Measurements from ENCODE around the gene SAMD4B.
A peak's percentile ranks its signal among the peaks of the same experiment; 100 is the strongest.

The SAMD4B gene

DNA sequence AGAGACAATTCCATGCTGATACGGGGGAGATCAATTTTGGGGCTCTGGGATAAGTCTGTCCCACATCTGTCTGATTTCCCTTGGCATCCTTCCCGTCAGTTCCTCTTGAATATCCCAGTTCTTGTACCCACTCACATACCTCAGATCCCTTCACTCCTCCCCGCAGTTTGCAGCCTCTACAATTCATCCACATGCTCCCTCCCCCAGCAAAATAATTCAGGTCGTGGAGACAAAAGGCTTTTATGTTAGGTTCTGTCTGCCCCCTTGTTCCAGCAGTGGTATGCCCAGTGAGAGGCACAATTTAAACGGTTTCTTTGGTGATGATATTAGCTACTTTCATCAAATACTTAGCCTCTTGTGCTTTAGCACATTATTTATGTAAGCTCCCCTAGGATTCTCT is 83.9 kb downstream of the SAMD4B start:
- no peak for DNase-seq (ENCODE audit: low read depth)
- H3K4me3 ChIP-seq (ENCODE audit: control insufficient read depth, low read depth, low read length): no peak overlapping the region
- no peak for TF ChIP-seq CTCF (IDR thresholded peaks at IDR 0.05; ENCODE audit: control insufficient read depth, insufficient read depth, low read depth, low read length, missing control alignments)

DNA sequence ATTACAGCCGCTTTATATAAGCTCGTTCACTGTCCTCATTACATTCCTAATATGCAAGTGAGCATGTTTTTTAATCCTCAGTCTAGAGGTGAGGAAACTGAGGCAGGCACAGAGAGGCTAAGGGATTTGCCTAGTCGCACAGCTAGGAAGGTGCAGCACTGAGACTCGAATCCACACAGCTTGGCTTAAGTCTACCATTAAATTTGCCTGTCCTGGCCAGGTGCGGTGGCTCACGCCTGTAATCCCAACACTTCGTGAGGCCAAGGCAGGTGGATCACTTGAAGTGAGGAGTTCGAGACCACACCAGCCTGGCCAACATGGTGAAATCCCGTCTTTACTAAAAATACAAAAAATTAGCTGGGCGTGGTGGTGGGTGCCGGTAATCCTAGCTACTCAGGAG is 85.5 kb downstream of the SAMD4B start:
- H3K4me3 ChIP-seq (ENCODE audit: control insufficient read depth, low read depth, low read length): no peak overlapping the region
- TF ChIP-seq CTCF (IDR thresholded peaks at IDR 0.05; ENCODE audit: control insufficient read depth, insufficient read depth, low read depth, low read length, missing control alignments): no peak
- DNase-seq (ENCODE audit: low read depth): no peak

- DNase-seq (ENCODE audit: low read depth): peak; percentile 62
- no peak overlapping the region for H3K4me3 ChIP-seq (ENCODE audit: control insufficient read depth, low read depth, low read length)
- no peak for TF ChIP-seq CTCF (IDR thresholded peaks at IDR 0.05; ENCODE audit: control insufficient read depth, insufficient read depth, low read depth, low read length, missing control alignments)
Observed at GRCh38 chr19:39428283-39429112, 86.3 kb downstream of the SAMD4B start.

DNA sequence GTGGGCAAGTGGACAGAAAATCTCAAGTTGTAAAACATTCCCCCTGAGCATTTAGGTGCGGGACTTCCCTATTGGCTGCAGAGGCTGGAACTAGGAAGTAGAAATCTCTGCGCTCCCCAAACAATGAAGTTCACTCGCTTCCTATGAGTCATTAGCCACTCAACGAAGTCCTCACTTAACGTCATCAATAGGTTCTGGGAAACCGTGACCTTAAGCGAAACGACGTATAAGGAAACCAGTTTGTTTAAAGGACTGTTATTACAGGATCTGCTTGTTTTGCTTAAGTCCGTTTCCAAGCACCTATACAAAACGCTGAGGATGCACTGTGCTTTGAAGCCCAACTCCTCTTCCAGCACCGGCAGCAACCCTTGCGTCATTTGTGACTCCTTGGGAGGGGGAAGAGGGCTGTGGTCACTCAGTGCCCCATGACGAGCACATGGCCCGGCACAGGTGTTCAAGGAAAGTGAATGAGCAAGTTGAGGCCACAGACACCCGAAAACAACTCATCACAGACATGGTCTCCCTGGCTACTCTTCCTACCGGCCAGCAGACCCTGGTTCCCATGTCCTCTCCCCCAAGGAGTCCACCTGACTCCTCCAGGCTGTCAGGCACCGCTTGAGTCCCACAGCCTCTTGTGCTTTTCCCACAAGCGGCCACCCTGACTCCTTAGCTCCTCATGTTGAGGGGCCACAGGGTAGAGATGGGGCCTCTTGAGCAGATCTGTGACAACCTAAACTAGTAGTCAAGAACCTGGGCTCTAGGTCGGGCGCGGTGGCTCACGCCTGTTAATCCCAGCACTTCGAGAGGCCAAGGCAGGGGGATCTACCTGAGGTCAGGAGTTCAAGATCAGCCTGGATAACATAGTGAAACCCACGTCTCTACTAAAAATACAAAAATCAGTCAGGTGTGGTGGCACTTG is 88.7 kb downstream of the SAMD4B start:
- no peak for DNase-seq (ENCODE audit: low read depth)
- H3K4me3 ChIP-seq (ENCODE audit: control insufficient read depth, low read depth, low read length): no peak overlapping the region
- no peak for TF ChIP-seq CTCF (IDR thresholded peaks at IDR 0.05; ENCODE audit: control insufficient read depth, insufficient read depth, low read depth, low read length, missing control alignments)

DNA sequence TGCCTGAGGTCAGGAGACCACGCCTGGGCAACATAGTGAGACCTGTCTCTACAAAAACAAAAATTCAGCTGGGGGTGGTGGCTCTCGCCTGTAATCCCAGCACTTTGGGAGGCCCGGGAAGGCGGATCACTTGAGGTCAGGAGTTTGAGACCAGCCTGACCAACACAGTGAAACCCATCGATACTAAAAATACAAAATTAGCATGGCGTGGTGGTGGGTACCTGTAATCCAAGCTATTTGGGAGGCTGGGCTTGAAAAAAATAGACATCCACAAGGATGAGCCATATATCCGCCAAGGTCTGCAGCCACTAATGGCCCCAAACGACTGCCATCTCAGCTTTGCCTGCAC is 90.4 kb downstream of the SAMD4B start:
- TF ChIP-seq CTCF (IDR thresholded peaks at IDR 0.05; ENCODE audit: control insufficient read depth, insufficient read depth, low read depth, low read length, missing control alignments): no peak
- H3K4me3 ChIP-seq (ENCODE audit: control insufficient read depth, low read depth, low read length): no peak overlapping the region
- no peak for DNase-seq (ENCODE audit: low read depth)

GRCh38 chr19:39433480-39434079 is 91.4 kb downstream of the SAMD4B start:
- no peak for TF ChIP-seq CTCF (IDR thresholded peaks at IDR 0.05; ENCODE audit: control insufficient read depth, insufficient read depth, low read depth, low read length, missing control alignments)
- H3K4me3 ChIP-seq (ENCODE audit: control insufficient read depth, low read depth, low read length): no peak overlapping the region
- DNase-seq (ENCODE audit: low read depth): no peak

Measured in AG09309 (cell line).